Measurements from ENCODE around the gene ZNF662. TPM values are rescaled to one million over a fixed set of nuclear protein-coding genes. Genes with fewer than 3 reads are reported as not detected.
A peak's percentile ranks its signal among the peaks of the same experiment; 100 is the strongest.

Gene ZNF662
- total and polyA plus RNA-seq, 2 of the 13 experiments (the other 11 are each of a cell fraction or from before 2014, with no cell fraction given): not detected

DNA sequence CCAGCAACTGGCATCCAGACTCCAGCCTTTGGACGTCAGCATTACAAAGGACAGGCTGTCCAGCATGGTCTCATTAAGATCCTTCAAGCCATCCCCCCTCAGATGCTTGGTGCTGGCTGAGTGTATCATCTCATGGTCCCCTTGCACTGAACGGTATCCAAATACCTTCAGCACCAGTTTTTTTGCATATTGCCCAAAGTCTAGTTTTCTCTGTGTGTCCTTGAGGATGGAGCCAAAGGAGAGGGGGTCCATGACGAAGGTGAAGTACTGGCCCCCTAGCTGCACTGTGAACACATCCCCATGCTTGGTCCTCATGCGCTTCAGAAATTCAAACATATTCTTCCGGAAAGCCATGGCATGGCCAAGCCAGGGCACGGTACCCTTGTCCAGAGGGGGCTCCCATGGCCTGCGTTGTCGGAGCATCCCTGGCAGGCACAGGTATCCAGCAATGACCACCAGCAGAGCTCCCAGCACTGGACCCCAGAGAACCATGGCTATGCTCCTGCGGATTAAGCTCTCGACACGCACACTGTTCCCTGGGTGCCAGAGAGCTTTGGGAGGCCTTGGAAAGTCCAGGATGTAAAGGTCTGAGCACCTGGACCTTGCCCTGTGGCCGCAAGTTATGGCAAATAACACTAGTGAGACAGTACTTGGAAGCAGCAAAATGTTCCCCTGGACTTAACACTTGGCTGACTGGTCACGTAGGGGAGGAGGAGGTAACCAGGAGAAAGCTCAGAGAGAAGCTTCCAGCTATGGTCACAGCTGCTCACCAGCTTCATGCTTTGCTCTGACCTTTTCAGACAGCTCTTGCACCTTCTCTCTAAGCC lies 30.4 kb upstream of the ZNF662 start, which contains the start of gene CYP8B1 (continued):
- TF ChIP-seq ZNF788 (CRISPR knock-in tag; IDR thresholded peaks at IDR 0.05; ENCODE audit: borderline replicate concordance): peak; percentile 83; the same call in 1 of the 2 replicates
- TF ChIP-seq NRL (CRISPR knock-in tag; IDR thresholded peaks at IDR 0.05; ENCODE audit: borderline replicate concordance): peak; percentile 89
- TF ChIP-seq, protein P1, sequence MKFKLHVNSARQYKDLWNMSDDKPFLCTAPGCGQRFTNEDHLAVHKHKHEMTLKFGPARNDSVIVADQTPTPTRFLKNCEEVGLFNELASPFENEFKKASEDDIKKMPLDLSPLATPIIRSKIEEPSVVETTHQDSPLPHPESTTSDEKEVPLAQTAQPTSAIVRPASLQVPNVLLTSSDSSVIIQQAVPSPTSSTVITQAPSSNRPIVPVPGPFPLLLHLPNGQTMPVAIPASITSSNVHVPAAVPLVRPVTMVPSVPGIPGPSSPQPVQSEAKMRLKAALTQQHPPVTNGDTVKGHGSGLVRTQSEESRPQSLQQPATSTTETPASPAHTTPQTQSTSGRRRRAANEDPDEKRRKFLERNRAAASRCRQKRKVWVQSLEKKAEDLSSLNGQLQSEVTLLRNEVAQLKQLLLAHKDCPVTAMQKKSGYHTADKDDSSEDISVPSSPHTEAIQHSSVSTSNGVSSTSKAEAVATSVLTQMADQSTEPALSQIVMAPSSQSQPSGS (CRISPR knock-in tag; IDR thresholded peaks at IDR 0.05): peak; percentile 73; the same call in 1 of the 2 replicates
- TF ChIP-seq, protein P2, sequence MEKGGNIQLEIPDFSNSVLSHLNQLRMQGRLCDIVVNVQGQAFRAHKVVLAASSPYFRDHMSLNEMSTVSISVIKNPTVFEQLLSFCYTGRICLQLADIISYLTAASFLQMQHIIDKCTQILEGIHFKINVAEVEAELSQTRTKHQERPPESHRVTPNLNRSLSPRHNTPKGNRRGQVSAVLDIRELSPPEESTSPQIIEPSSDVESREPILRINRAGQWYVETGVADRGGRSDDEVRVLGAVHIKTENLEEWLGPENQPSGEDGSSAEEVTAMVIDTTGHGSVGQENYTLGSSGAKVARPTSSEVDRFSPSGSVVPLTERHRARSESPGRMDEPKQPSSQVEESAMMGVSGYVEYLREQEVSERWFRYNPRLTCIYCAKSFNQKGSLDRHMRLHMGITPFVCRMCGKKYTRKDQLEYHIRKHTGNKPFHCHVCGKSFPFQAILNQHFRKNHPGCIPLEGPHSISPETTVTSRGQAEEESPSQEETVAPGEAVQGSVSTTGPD (CRISPR knock-in tag; IDR thresholded peaks at IDR 0.05): peak; percentile 86
- TF ChIP-seq DPF2 (CRISPR knock-in tag; IDR thresholded peaks at IDR 0.05; ENCODE audit: borderline replicate concordance, low read depth): peak; percentile 63; the same call in 1 of the 2 replicates
- TF ChIP-seq ZC3H13 (CRISPR knock-in tag; IDR thresholded peaks at IDR 0.05): peak; percentile 76; the same call in 1 of the 2 replicates
- TF ChIP-seq, protein P3, sequence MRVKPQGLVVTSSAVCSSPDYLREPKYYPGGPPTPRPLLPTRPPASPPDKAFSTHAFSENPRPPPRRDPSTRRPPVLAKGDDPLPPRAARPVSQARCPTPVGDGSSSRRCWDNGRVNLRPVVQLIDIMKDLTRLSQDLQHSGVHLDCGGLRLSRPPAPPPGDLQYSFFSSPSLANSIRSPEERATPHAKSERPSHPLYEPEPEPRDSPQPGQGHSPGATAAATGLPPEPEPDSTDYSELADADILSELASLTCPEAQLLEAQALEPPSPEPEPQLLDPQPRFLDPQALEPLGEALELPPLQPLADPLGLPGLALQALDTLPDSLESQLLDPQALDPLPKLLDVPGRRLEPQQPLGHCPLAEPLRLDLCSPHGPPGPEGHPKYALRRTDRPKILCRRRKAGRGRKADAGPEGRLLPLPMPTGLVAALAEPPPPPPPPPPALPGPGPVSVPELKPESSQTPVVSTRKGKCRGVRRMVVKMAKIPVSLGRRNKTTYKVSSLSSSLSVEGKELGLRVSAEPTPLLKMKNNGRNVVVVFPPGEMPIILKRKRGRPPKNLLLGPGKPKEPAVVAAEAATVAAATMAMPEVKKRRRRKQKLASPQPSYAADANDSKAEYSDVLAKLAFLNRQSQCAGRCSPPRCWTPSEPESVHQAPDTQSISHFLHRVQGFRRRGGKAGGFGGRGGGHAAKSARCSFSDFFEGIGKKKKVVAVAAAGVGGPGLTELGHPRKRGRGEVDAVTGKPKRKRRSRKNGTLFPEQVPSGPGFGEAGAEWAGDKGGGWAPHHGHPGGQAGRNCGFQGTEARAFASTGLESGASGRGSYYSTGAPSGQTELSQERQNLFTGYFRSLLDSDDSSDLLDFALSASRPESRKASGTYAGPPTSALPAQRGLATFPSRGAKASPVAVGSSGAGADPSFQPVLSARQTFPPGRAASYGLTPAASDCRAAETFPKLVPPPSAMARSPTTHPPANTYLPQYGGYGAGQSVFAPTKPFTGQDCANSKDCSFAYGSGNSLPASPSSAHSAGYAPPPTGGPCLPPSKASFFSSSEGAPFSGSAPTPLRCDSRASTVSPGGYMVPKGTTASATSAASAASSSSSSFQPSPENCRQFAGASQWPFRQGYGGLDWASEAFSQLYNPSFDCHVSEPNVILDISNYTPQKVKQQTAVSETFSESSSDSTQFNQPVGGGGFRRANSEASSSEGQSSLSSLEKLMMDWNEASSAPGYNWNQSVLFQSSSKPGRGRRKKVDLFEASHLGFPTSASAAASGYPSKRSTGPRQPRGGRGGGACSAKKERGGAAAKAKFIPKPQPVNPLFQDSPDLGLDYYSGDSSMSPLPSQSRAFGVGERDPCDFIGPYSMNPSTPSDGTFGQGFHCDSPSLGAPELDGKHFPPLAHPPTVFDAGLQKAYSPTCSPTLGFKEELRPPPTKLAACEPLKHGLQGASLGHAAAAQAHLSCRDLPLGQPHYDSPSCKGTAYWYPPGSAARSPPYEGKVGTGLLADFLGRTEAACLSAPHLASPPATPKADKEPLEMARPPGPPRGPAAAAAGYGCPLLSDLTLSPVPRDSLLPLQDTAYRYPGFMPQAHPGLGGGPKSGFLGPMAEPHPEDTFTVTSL (CRISPR knock-in tag; IDR thresholded peaks at IDR 0.05; ENCODE audit: borderline replicate concordance): peak; percentile 73; the same call in 1 of the 2 replicates
- no peak for TF ChIP-seq ZNF530 (CRISPR knock-in tag; IDR thresholded peaks at IDR 0.05; ENCODE audit: low read depth)
- TF ChIP-seq SRSF4 (IDR thresholded peaks at IDR 0.05; ENCODE audit: low read depth, low read length, poor library complexity, severe bottlenecking): no peak
- peak; percentile 66; the same call in 1 of the 2 replicates for TF ChIP-seq KDM3A (CRISPR knock-in tag; IDR thresholded peaks at IDR 0.05; ENCODE audit: low read depth)
- peak; percentile 63 for TF ChIP-seq ISL2 (CRISPR knock-in tag; IDR thresholded peaks at IDR 0.05)
- TF ChIP-seq NR1H2 (CRISPR knock-in tag; IDR thresholded peaks at IDR 0.05; ENCODE audit: borderline replicate concordance, low read depth): peak; percentile 23; the same call in 1 of the 2 replicates
- TF ChIP-seq, protein P4, sequence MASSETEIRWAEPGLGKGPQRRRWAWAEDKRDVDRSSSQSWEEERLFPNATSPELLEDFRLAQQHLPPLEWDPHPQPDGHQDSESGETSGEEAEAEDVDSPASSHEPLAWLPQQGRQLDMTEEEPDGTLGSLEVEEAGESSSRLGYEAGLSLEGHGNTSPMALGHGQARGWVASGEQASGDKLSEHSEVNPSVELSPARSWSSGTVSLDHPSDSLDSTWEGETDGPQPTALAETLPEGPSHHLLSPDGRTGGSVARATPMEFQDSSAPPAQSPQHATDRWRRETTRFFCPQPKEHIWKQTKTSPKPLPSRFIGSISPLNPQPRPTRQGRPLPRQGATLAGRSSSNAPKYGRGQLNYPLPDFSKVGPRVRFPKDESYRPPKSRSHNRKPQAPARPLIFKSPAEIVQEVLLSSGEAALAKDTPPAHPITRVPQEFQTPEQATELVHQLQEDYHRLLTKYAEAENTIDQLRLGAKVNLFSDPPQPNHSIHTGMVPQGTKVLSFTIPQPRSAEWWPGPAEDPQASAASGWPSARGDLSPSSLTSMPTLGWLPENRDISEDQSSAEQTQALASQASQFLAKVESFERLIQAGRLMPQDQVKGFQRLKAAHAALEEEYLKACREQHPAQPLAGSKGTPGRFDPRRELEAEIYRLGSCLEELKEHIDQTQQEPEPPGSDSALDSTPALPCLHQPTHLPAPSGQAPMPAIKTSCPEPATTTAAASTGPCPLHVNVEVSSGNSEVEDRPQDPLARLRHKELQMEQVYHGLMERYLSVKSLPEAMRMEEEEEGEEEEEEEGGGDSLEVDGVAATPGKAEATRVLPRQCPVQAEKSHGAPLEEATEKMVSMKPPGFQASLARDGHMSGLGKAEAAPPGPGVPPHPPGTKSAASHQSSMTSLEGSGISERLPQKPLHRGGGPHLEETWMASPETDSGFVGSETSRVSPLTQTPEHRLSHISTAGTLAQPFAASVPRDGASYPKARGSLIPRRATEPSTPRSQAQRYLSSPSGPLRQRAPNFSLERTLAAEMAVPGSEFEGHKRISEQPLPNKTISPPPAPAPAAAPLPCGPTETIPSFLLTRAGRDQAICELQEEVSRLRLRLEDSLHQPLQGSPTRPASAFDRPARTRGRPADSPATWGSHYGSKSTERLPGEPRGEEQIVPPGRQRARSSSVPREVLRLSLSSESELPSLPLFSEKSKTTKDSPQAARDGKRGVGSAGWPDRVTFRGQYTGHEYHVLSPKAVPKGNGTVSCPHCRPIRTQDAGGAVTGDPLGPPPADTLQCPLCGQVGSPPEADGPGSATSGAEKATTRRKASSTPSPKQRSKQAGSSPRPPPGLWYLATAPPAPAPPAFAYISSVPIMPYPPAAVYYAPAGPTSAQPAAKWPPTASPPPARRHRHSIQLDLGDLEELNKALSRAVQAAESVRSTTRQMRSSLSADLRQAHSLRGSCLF (CRISPR knock-in tag; IDR thresholded peaks at IDR 0.05; ENCODE audit: borderline replicate concordance): no peak
- no peak for TF ChIP-seq HMG20B (CRISPR knock-in tag; conservative IDR thresholded peaks at IDR 0.05)
